GM19099 (cell line): ENCODE measurements around the gene AXIN1.

Experiments used
- POLR2A ChIP-seq: IDR thresholded peaks from 3 replicates; pipeline ENCODE4 v1.6.1; 2011; ENCODE audit warnings: low read depth; ENCODE audit not compliant: insufficient read length; ENCODE audit errors: extremely low read depth

AXIN1 gene

GRCh38 chr16:383326-384051 is 31.0 kb upstream of the AXIN1 start:
- no peak for TF ChIP-seq POLR2A

GRCh38 chr16:381789-382717 is 29.5 kb upstream of the AXIN1 start, which contains the start of gene PGAP6:
TSS of gene PGAP6 (minus strand) at chr16:381978. CDS start at chr16:381821, 157 bp downstream.
- peak; percentile 73 for TF ChIP-seq POLR2A

- no peak for TF ChIP-seq POLR2A
Measured at GRCh38 chr16:381012-381788, 28.7 kb upstream of the AXIN1 start.

DNA sequence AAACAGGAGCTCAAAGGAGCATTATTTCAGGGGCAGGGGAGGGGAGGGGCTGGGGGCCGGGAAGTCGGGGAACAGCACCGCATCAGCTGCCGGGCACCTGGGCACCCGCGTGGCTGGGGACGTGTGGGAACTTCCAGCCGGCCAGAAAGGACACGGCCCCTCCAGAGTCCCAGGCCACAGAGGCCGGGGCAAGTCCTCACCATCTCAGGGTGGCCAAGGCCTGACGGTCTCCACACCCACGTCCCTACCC is 28.2 kb upstream of the AXIN1 start:
- TF ChIP-seq POLR2A = no peak

DNA sequence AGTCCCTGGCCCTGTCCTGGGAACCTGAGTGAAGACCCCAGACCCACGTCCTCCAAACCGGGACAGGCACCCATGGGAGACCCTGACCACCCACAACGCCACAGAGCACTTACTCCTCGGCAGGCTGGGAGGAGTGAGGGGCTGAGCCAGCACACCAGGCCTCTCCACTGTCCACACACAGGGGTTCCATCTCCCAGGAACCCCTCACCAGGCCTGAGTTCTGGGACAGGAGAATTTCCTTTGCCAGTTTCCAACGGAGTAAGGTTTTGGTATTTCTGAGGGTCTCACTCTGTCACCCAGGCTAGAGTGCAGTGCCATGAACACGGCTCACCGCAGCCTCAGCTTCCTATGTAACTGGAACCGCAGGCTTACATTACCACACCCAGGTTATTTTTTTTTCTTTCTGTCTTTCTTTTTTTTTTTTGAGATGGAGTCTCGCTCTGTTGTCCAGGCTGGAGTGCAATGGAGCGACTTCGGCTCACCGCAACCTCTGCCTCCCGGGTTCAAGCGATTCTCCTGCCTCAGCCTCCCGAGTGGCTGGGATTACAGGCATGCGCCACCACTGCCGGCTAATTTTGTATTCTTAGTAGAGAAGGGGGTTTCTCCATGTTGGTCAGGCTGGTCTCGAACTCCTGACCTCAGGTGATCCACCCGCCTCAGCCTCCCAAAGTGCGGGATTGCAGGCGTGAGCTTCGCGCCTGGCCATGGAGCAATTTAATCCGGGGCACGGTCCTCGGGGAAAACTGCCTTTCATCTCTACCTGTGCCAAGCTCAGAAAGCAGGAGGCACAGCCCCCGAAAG is 27.6 kb upstream of the AXIN1 start:
- TF ChIP-seq POLR2A = no peak

DNA sequence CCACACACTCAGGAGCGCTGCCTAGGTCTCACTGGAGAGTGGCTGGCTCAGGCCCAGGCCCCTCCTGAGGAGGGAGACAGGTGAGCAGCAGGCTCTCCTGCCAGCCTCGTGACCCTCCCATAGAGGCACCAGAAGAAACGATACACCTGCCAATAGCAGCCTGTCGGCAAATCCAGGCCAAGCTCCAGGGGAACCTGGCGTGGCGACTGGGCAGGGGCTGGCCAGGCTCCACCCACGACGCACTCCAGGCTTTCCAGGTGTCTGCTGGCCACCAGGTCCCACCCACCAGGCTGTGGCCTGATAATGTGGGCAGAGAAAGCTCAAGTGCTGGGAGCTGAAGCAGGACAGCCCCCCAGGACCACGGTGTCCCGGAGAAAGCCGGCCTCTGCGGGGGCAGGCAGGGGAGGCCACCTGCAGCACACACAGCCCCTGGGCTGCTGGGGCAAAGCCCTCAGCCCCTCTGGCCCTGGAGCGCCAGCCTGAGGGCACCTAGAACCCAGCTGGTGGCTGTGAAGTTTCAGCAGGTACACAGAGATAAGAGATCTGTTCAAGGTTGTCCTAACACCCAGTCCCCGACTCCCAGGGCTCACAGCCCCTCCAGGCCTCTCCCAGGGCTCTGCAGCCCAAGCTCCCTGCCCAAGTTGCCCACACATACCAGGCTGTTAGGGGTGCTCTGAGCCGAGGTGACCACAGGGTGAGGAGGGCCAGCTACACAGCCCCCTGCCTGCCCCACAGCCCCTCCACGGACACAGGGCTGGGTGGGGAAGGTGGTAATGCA is 26.8 kb upstream of the AXIN1 start:
- TF ChIP-seq POLR2A = no peak

GRCh38 chr16:378821-379182 is 26.3 kb upstream of the AXIN1 start:
- TF ChIP-seq POLR2A = no peak

DNA sequence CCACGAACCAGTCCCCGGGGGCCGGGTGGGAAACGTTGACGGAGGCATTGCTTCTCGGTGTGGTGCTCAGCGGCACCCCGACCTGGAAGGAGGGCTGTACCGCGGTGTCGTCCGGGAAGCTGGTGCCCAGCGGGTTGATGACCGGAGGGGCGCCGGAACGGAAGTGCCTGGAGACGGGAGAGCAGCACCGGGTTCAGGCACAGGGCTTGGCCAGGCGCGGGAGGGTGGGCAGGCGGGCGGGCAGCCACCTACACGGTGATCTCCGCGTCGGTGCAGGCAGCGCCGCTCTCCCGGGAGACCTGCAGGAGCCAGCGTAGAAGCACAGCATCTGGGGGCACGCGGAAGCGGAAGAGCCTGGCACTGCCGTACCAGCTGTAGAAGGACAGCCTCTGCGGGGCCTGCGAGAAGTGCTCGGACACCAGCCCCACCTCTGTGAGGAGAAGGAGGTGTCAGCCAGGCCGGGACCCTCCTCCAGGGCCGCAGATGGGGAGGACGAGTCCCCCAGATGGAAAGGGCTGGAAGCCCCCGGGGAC is 25.0 kb upstream of the AXIN1 start:
- no peak for TF ChIP-seq POLR2A

DNA sequence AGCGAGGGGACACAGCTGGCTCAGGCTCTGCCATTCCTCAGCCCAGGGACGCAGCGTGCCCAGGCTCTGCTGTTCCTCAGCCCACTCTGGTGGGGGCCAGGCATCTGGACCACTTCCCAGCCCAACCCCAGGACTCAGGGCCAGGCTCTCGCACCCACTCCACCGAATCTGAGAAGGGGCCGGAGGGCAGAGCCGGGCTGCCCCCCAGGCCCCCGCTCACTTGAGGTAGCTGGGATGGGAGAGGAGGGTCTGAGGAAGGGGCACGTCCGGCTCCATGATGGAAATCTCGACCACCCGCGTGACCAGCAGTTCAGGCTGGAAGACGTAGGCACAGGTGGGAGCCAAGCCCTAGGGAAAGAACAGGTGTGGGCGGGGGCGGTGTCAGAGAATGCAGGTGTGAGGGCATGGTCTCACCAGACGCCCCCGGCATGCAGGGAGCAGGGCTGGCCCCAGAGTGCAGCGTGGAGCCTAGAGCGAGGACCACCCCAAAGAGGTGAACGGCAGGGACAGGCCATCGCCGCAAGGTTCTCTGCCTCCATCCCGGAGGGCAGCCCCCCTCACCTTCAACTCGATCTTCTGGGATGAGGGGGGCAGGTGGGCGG is 24.4 kb upstream of the AXIN1 start:
- no peak for TF ChIP-seq POLR2A

GRCh38 chr16:375927-376816 is 23.6 kb upstream of the AXIN1 start:
- no peak for TF ChIP-seq POLR2A

DNA sequence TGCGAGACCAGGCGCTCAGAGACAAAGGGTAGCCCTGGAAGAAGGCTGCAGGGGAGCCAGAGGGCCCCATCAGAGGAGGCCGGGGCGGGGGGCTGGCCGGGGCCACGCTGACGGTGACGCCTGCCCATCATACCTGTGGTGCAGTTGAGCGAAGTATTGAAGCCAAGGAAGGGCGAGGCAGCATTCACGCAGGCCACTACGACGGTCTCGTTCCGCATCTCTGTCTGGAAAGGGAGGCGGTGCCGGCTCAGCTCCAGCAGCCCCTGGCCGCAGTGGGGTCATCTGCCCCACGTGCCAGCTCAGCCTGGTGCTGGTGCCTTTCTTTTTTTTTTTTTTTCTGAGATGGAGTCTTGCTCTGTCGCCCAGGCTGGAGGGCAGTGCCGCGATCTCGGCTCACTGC is 22.7 kb upstream of the AXIN1 start:
- no peak for TF ChIP-seq POLR2A

DNA sequence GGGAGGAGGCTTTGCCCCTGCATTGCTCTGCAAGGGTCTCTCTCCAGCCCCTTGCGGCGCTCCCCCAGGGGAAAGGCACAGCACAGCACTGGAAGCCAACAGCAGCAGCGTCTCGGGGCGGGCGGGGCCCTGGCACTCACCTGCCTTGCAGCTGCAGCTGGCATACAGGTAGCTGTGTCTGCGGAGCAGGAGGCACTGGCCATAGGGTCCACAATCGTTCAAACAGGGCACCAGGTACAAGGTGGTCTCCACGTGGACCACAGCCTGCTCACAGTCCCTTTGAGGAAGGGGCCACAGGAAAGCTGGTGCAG is 22.0 kb upstream of the AXIN1 start:
- no peak for TF ChIP-seq POLR2A
